ENCODE measurements around the gene ARID5A. TPM values are rescaled to one million over a fixed set of nuclear protein-coding genes. Genes with fewer than 3 reads are reported as not detected.
A peak's percentile ranks its signal among the peaks of the same experiment; 100 is the strongest.

ARID5A gene
- total and polyA plus RNA-seq, 5 donors = 13.0 to 31.8 (median 21.6) TPM

DNA sequence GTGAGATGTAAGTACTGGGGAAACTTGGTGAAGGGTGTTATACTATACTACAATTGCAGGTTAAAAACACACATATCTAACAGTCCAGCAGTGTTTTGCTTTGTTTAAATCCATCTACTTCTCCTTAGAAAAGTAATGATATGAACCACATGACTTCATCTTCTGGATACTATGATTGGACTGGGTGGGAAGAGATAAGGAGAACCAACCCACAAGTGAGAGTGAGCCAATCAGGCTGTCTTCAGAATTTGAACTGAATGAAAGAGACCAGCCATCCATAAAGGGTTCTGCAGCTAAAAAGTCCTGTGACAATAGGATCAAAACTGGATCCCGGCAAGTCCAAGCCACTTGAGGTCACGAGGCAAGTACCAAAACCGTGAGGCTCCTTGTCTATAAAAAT is 54.9 kb downstream of the ARID5A start:
- no peaks in the 10 kb centered on the region for H3K9me3 ChIP-seq (ENCODE audit: control insufficient read depth, low read length)
- no peak for DNase-seq
- ATAC-seq = no peak
- H3K4me1 ChIP-seq (ENCODE audit: control insufficient read depth, insufficient read depth, low read length) = peaks cover 1% of the 10 kb centered on the region
- H3K27ac ChIP-seq (ENCODE audit: low read length) = no peak overlapping the region
- H3K4me3 ChIP-seq (ENCODE audit: low read length) = no peak overlapping the region
- no peaks in the 10 kb centered on the region for H3K27me3 ChIP-seq (ENCODE audit: control insufficient read depth, insufficient read depth)
- 92% methylated on average over 3 of the region's 3 CpGs for WGBS
- intact Hi-C loops (cut with DNase I) = no loop called here

DNA sequence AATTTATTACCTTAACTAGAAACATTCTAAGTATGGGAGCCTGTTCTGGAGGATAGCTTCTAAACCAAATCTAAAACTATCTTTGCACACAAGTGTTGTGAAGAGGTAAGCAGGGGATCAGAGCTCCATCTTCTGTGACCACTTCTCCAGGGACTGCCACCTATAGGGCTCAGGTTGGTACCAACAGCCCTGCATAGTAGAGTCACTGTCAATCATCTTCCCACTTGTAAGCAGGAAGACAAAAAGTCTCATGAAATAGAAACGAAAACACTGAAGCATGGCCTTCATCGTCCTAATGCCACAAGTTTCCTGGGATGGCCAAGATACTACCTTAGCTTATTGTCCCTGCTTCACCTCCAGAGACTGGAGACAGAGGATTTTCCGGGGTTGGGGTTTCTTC is 57.7 kb downstream of the ARID5A start:
- DNase-seq (no peak), ATAC-seq (no peak)
- H3K4me1 ChIP-seq (ENCODE audit: control insufficient read depth, insufficient read depth, low read length) = peaks cover 4% of the 10 kb centered on the region
- H3K9me3 ChIP-seq (ENCODE audit: control insufficient read depth, low read length) = no peaks in the 10 kb centered on the region
- no peak overlapping the region for H3K4me3 ChIP-seq (ENCODE audit: low read length)
- no peak overlapping the region for H3K27ac ChIP-seq (ENCODE audit: low read length)
- no peaks in the 10 kb centered on the region for H3K27me3 ChIP-seq (ENCODE audit: control insufficient read depth, insufficient read depth)
- 88% methylated on average over 3 of the region's 3 CpGs for WGBS
- intact Hi-C loops (cut with DNase I) = no loop called here

DNA sequence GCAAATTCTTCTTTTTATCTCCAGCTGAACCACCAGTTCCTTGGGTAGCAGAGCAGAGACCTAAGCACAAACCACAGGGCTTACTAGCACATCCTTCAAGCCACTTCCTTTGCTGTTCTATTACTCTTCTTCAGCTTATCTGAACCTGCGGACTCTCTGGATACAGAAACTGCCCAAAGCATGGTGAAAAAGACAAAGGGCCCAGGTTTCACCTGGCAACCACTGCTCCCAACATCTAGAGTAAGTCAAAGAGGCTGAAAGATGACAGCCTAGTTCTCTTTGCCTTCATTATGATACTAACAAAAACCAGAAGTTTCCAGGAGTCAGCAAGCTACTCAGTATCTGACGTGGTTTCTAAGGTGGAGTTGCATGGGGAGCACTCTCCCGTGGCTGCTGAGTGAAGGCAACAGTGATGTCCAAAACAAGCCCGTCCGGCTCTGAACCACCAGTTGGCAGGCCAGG is 58.2 kb downstream of the ARID5A start:
- no peak for DNase-seq
- no peaks in the 10 kb centered on the region for H3K9me3 ChIP-seq (ENCODE audit: control insufficient read depth, low read length)
- H3K4me3 ChIP-seq (ENCODE audit: low read length) = no peak overlapping the region
- H3K27me3 ChIP-seq (ENCODE audit: control insufficient read depth, insufficient read depth) = no peaks in the 10 kb centered on the region
- ATAC-seq = no peak
- WGBS = 91% methylated on average over 5 of the region's 5 CpGs
- H3K4me1 ChIP-seq (ENCODE audit: control insufficient read depth, insufficient read depth, low read length) = peaks cover 4% of the 10 kb centered on the region
- intact Hi-C loops (cut with DNase I) = no loop called here
- H3K27ac ChIP-seq (ENCODE audit: low read length) = no peak overlapping the region

DNA sequence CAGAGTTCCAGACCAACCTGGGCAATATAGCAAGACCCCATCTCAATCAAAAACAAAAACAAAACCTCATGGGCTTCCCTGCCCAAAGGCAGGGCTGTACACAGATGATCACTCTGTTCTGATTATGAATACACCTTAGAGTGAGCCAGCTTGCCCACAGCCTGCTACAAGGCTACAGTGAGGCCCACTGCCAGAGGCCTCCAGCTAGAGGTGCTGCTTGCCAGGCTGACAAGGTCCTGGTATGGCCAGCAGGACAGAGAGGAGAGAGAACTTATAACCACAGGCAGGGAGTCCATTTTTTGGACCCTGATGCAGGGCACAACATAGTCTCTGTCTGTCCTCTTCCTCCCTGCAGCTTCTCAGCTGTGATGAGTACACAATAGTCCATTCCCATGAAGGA is 60.0 kb downstream of the ARID5A start:
- H3K4me1 ChIP-seq (ENCODE audit: control insufficient read depth, insufficient read depth, low read length) = peaks cover 5% of the 10 kb centered on the region
- no peak for ATAC-seq
- no peaks in the 10 kb centered on the region for H3K9me3 ChIP-seq (ENCODE audit: control insufficient read depth, low read length)
- H3K27me3 ChIP-seq (ENCODE audit: control insufficient read depth, insufficient read depth) = no peaks in the 10 kb centered on the region
- H3K4me3 ChIP-seq (ENCODE audit: low read length) = no peak overlapping the region
- no peak for DNase-seq
- intact Hi-C loops (cut with DNase I) = no loop called here
- no peak overlapping the region for H3K27ac ChIP-seq (ENCODE audit: low read length)

DNA sequence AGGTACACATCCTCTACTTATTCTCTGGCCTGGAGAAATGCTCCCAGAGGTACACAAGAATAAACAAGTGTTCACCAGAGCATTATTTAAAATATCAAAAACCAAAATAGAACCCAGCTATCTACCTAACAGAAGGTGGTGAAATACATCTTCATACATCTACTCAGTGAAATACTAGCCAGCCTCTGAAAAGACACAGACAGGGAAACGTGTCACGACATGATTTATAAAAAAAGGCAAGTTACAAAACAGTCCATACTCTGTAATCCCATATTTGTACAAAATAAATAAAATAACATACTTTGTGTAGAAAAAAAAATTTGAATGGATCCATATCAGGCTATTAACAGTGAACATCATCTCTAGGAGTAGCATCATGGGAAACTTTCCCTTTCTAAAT is 63.4 kb downstream of the ARID5A start:
- no peak for ATAC-seq
- Histone ChIP-seq H3K27ac (ENCODE audit: low read length) (no peak overlapping the region), H3K4me1 (ENCODE audit: control insufficient read depth, insufficient read depth, low read length) (peaks cover 4% of the 10 kb centered on the region), H3K9me3 (ENCODE audit: control insufficient read depth, low read length) (no peaks in the 10 kb centered on the region), H3K4me3 (ENCODE audit: low read length) (no peak overlapping the region), H3K27me3 (ENCODE audit: control insufficient read depth, insufficient read depth) (no peaks in the 10 kb centered on the region)
- intact Hi-C loops (cut with DNase I) = no loop called here
- WGBS = 82% methylated on average over 2 of the region's 2 CpGs
- DNase-seq = no peak

DNA sequence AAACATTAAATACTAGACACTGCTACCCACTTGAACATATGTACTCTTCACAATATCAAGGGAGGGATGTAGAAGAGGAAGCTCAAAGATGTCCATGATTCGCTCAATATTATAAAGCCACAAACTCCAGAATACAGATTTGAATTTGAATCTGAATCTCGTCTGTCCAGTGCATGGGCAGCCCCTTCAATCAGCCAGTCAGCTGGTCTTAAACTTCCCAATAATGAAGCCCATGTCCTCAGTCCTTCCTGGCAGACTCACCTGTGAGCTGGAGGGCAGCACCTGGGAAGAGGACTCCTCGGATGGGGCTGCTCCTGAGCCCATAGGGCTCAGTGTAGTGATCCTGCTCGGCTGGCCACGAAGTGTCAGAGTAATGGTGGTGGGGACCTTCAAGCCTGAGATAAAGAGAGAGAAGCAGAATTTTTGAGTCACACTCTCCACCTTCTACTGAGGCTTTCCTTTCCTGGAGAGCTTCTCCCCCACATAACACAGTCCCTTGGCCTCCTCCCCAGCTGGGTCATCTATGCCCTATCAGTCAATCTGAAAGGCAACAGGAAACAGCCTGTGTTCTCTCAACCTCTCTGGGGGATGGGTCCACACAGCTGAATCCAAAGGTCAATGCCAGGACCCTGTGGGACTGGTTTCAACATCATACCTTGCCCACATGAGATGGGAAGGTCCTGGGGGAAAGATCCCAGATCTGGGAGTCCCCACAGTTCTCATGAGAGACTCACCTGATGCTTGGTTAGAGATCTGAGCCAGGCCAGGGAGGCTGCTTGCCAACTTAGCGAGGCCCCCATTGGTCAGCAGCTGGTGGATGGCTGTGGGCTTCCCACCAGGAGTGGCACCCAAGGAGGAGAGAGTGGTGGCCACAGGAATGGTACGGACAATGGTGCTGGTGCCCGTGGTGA is 65.1 kb downstream of the ARID5A start:
- WGBS = 89% methylated on average over 8 of the region's 8 CpGs
- H3K27ac ChIP-seq (ENCODE audit: low read length) = no peak overlapping the region

More for the DNA sequence above, 65.1 kb downstream of the ARID5A start:
- ATAC-seq (peak in 1 of 2 donors; percentile 58), DNase-seq (no peak)
- no peaks in the 10 kb centered on the region for H3K9me3 ChIP-seq (ENCODE audit: control insufficient read depth, low read length)
- H3K4me3 ChIP-seq (ENCODE audit: low read length) = no peak overlapping the region
- H3K27me3 ChIP-seq (ENCODE audit: control insufficient read depth, insufficient read depth) = no peaks in the 10 kb centered on the region
- intact Hi-C loops (cut with DNase I) = no loop called here
- peaks cover 3% of the 10 kb centered on the region for H3K4me1 ChIP-seq (ENCODE audit: control insufficient read depth, insufficient read depth, low read length)

Other genes starting within 250 kb of the ARID5A start
- 10 to 100 TPM; 57.8 to 63.8 (median 60.4) TPM for gene SNRNP200, start 231.2 kb upstream of the ARID5A start, total RNA-seq
- gene SNRNP200, start 231.2 kb upstream of the ARID5A start, polyA plus RNA-seq = 41.1 TPM
- 1 to 10 TPM in 1 of 4 donors, under 1 TPM in 3; 0.67 to 1.5 (median 0.75) TPM for gene ITPRIPL1, start 211.4 kb upstream of the ARID5A start, total RNA-seq
- 0.50 TPM for gene ITPRIPL1, start 211.4 kb upstream of the ARID5A start, polyA plus RNA-seq
- 1 to 10 TPM in 2 of 4 donors, under 1 TPM in 2; 0.36 to 1.1 (median 0.85) TPM for gene NCAPH, start 201.0 kb upstream of the ARID5A start, total RNA-seq
- gene NCAPH, start 201.0 kb upstream of the ARID5A start, polyA plus RNA-seq = 0.18 TPM
- gene NEURL3, start 31.4 kb upstream of the ARID5A start, total RNA-seq = under 1 TPM in 2 of 4 donors, not detected in 2; 0.15 to 0.20 TPM
- 0.07 TPM for gene NEURL3, start 31.4 kb upstream of the ARID5A start, polyA plus RNA-seq
- gene KANSL3, start 101.6 kb downstream of the ARID5A start, total RNA-seq = 10 to 100 TPM; 33.9 to 40.9 (median 34.8) TPM
- 14.5 TPM for gene KANSL3, start 101.6 kb downstream of the ARID5A start, polyA plus RNA-seq
- under 1 TPM in 3 of 4 donors, not detected in 1; 0.11 to 0.17 (median 0.15) TPM for gene FER1L5, start 106.0 kb downstream of the ARID5A start, total RNA-seq
- 0.05 TPM for gene FER1L5, start 106.0 kb downstream of the ARID5A start, polyA plus RNA-seq
- 10 to 100 TPM; 12.9 to 24.3 (median 19.9) TPM for gene LMAN2L, start 203.3 kb downstream of the ARID5A start, total RNA-seq
- gene LMAN2L, start 203.3 kb downstream of the ARID5A start, polyA plus RNA-seq = 16.7 TPM
- 10 to 100 TPM; 10.4 to 24.9 (median 21.5) TPM for gene CNNM4, start 224.2 kb downstream of the ARID5A start, total RNA-seq
- gene CNNM4, start 224.2 kb downstream of the ARID5A start, polyA plus RNA-seq = 10.4 TPM